NCI-H2107 (cell line): Measurements from ENCODE around the gene MCF2L.
"Not testable (repeated sequence)": the region's sequence is repeated elsewhere in the genome, so short reads cannot be mapped to it uniquely, and the experiment has no call there.

ENCODE experiments used
- DNase-seq: peaks from one replicate; lab custom pipeline; 2025; lab: John Stamatoyannopoulos, UW

MCF2L gene

GRCh38 chr13:113049981-113050380, 81.0 kb downstream of the MCF2L start:
- DNase-seq: no peak

GRCh38 chr13:113050734-113051431, 81.9 kb downstream of the MCF2L start:
- DNase-seq: no peak

- no peak for DNase-seq
Observed at GRCh38 chr13:113051641-113052040, 82.6 kb downstream of the MCF2L start.

GRCh38 chr13:113052206-113052605, 83.2 kb downstream of the MCF2L start:
- DNase-seq: no peak

- no peak for DNase-seq
Observed at GRCh38 chr13:113052971-113053370, 84.0 kb downstream of the MCF2L start.

- no peak for DNase-seq
Observed at GRCh38 chr13:113053376-113053775, 84.4 kb downstream of the MCF2L start.

GRCh38 chr13:113053801-113054604, 85.0 kb downstream of the MCF2L start:
- no peak for DNase-seq

- no peak for DNase-seq
Observed at GRCh38 chr13:113057084-113057483, 88.1 kb downstream of the MCF2L start.

- DNase-seq: not testable (repeated sequence)
Observed at GRCh38 chr13:113057559-113057958, 88.5 kb downstream of the MCF2L start.

- DNase-seq: no peak
Observed at GRCh38 chr13:113058129-113058987, 89.3 kb downstream of the MCF2L start.

GRCh38 chr13:113058988-113059850, 90.2 kb downstream of the MCF2L start:
- DNase-seq: no peak

- no peak for DNase-seq
Observed at GRCh38 chr13:113059891-113060290, 90.9 kb downstream of the MCF2L start.

GRCh38 chr13:113060557-113061270, 91.7 kb downstream of the MCF2L start:
- no peak for DNase-seq

- no peak for DNase-seq
Observed at GRCh38 chr13:113061271-113061625, 92.2 kb downstream of the MCF2L start.

- DNase-seq: no peak
Observed at GRCh38 chr13:113061796-113062425, 92.9 kb downstream of the MCF2L start.

GRCh38 chr13:113062691-113063090, 93.7 kb downstream of the MCF2L start:
- DNase-seq: no peak

GRCh38 chr13:113063091-113063491, 94.1 kb downstream of the MCF2L start:
- DNase-seq: no peak

GRCh38 chr13:113064000-113064533, 95.1 kb downstream of the MCF2L start:
- DNase-seq: no peak

GRCh38 chr13:113064534-113065405, 95.8 kb downstream of the MCF2L start:
- peak; percentile 45 for DNase-seq
